Measurements from ENCODE around the gene TMEM201.

The TMEM201 gene

GRCh38 chr1:9654051-9654833 lies 65.5 kb downstream of the TMEM201 start:
- TF ChIP-seq TCF12 (IDR thresholded peaks at IDR 0.05; ENCODE audit: low read depth) (no peak), TAF1 (IDR thresholded peaks at IDR 0.05; ENCODE audit: low read depth) (no peak), CEBPB (IDR thresholded peaks at IDR 0.05) (no peak), REST (IDR thresholded peaks at IDR 0.05; ENCODE audit: low read depth) (no peak), FOXM1 (IDR thresholded peaks at IDR 0.05; ENCODE audit: borderline replicate concordance, low read depth) (no peak), EP300 (IDR thresholded peaks at IDR 0.05; ENCODE audit: borderline replicate concordance) (no peak), ZBTB7A (IDR thresholded peaks at IDR 0.05; ENCODE audit: low read depth) (no peak), CREB1 (IDR thresholded peaks at IDR 0.05; ENCODE audit: low read depth) (no peak), MAX (IDR thresholded peaks at IDR 0.05) (no peak), TEAD4 (IDR thresholded peaks at IDR 0.05) (no peak)

GRCh38 chr1:9654834-9655723 lies 66.4 kb downstream of the TMEM201 start:
- no peak for TF ChIP-seq REST (IDR thresholded peaks at IDR 0.05; ENCODE audit: low read depth)
- no peak for TF ChIP-seq EGR1 (IDR thresholded peaks at IDR 0.05)
- no peak for TF ChIP-seq NFIC (IDR thresholded peaks at IDR 0.05)
- TF ChIP-seq FOXM1 (IDR thresholded peaks at IDR 0.05; ENCODE audit: borderline replicate concordance, low read depth): no peak
- no peak for TF ChIP-seq ZBTB7A (IDR thresholded peaks at IDR 0.05; ENCODE audit: low read depth)
- TF ChIP-seq TEAD4 (IDR thresholded peaks at IDR 0.05): no peak
- no peak for TF ChIP-seq CREB1 (IDR thresholded peaks at IDR 0.05; ENCODE audit: low read depth)
- no peak for TF ChIP-seq YY1 (IDR thresholded peaks at IDR 0.05; ENCODE audit: low read depth)
- TF ChIP-seq RAD21 (IDR thresholded peaks at IDR 0.05; ENCODE audit: low read depth): no peak
- no peak for TF ChIP-seq USF1 (IDR thresholded peaks at IDR 0.05)
- TF ChIP-seq MAX (IDR thresholded peaks at IDR 0.05): no peak

- TF ChIP-seq RAD21 (IDR thresholded peaks at IDR 0.05; ENCODE audit: low read depth) (no peak), ZBTB7A (IDR thresholded peaks at IDR 0.05; ENCODE audit: low read depth) (no peak)
Observed at GRCh38 chr1:9655836-9656235, 67.1 kb downstream of the TMEM201 start.

- TF ChIP-seq YY1 (IDR thresholded peaks at IDR 0.05; ENCODE audit: low read depth) (no peak), FOXM1 (IDR thresholded peaks at IDR 0.05; ENCODE audit: borderline replicate concordance, low read depth) (no peak)
Observed at GRCh38 chr1:9657521-9658032, 68.9 kb downstream of the TMEM201 start.

GRCh38 chr1:9658199-9658598 lies 69.5 kb downstream of the TMEM201 start:
- no peak for TF ChIP-seq TCF12 (IDR thresholded peaks at IDR 0.05; ENCODE audit: low read depth)
- no peak for TF ChIP-seq NFIC (IDR thresholded peaks at IDR 0.05)

GRCh38 chr1:9659328-9659727 lies 70.6 kb downstream of the TMEM201 start:
- no peak for TF ChIP-seq NFIC (IDR thresholded peaks at IDR 0.05)
- no peak for TF ChIP-seq TAF1 (IDR thresholded peaks at IDR 0.05; ENCODE audit: low read depth)
- no peak for TF ChIP-seq EP300 (IDR thresholded peaks at IDR 0.05; ENCODE audit: borderline replicate concordance)
- no peak for TF ChIP-seq TCF12 (IDR thresholded peaks at IDR 0.05; ENCODE audit: low read depth)
- TF ChIP-seq CREB1 (IDR thresholded peaks at IDR 0.05; ENCODE audit: low read depth): no peak
- no peak for TF ChIP-seq TEAD4 (IDR thresholded peaks at IDR 0.05)
- no peak for TF ChIP-seq RAD21 (IDR thresholded peaks at IDR 0.05; ENCODE audit: low read depth)
- no peak; the same call in 1 of the 2 replicates for TF ChIP-seq CEBPB (IDR thresholded peaks at IDR 0.05)
- TF ChIP-seq YY1 (IDR thresholded peaks at IDR 0.05; ENCODE audit: low read depth): no peak
- no peak for TF ChIP-seq REST (IDR thresholded peaks at IDR 0.05; ENCODE audit: low read depth)
- no peak for TF ChIP-seq USF1 (IDR thresholded peaks at IDR 0.05)

Measured in Ishikawa (cell line).